Vagina (tissue), 2 donors: Measurements from ENCODE around the gene LGALS4.

Experiments used
- CTCF ChIP-seq, 3 experiments: fragments of 450-650 bp in 2 of 3; fragments of 200-600 bp in 1 of 3; sonication (generic) in 1 of 3; IDR thresholded peaks; one replicate each; pipeline ENCODE4 v1.5.1; 2017 to 2019; ENCODE audit warnings: antibody characterized with exemption in 3 of 3, mild to moderate bottlenecking in 2 of 3, moderate library complexity in 2 of 3
- POLR2AphosphoS5 ChIP-seq, 2 donors: sonication (generic); formaldehyde crosslinking; IDR thresholded peaks; one replicate each; pipeline ENCODE4 v1.9.0; 2017; ENCODE audit warnings: antibody characterized with exemption in 2 of 2, mild to moderate bottlenecking in 2 of 2, low read depth in 1 of 2; ENCODE audit not compliant: insufficient read depth in 1 of 2

GRCh38 chr19:38831142-38831605 lies 18.4 kb upstream of the LGALS4 start:
- TF ChIP-seq CTCF (IDR thresholded peaks at IDR 0.05): no peak
- no peak for TF ChIP-seq POLR2AphosphoS5 (IDR thresholded peaks at IDR 0.05; ENCODE audit: insufficient read depth in 1 of 2, low read depth in 1 of 2)
